ENCODE data around the gene PEAK1. TPM values are rescaled to one million over a fixed set of nuclear protein-coding genes. Genes with fewer than 3 reads are reported as not detected.

Gene PEAK1
- total and polyA plus RNA-seq, 7 donors, result 4.0 to 32.1 (median 25.3) TPM

DNA sequence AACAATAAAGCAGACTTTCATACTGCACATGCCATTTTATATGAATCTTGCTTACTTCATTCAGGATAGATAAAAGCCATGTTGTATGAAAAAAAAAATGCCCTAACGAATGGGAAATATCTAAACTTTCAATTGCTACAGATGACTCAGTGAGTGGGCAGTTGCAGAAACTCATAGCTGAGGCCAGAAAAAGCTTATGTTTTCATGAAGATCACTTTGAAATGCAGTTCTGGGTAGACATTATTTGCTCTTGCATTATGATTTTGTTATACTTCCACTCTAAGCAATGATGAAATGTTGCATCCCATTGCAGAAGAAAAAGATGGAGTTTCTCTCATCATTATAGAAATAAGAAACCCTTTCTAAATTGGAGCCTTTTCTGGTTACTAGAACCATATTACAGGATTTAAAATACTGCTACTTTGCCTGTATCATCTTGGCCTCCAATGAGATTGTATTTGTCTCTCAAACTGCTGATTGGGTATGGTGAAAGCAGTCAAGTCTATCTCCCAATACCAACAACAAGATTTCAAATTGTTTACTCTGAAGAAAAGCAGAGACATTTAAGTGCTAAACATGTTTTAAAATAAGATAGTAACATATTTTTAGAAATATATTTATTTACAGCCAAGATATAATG is 17.0 kb downstream of the PEAK1 start:
- TF ChIP-seq, protein P1, sequence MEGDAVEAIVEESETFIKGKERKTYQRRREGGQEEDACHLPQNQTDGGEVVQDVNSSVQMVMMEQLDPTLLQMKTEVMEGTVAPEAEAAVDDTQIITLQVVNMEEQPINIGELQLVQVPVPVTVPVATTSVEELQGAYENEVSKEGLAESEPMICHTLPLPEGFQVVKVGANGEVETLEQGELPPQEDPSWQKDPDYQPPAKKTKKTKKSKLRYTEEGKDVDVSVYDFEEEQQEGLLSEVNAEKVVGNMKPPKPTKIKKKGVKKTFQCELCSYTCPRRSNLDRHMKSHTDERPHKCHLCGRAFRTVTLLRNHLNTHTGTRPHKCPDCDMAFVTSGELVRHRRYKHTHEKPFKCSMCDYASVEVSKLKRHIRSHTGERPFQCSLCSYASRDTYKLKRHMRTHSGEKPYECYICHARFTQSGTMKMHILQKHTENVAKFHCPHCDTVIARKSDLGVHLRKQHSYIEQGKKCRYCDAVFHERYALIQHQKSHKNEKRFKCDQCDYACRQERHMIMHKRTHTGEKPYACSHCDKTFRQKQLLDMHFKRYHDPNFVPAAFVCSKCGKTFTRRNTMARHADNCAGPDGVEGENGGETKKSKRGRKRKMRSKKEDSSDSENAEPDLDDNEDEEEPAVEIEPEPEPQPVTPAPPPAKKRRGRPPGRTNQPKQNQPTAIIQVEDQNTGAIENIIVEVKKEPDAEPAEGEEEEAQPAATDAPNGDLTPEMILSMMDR (IDR thresholded peaks at IDR 0.05), result no peak
- intact Hi-C loops (cut with DNase I), result no loop called here
- DNase-seq (no peak), ATAC-seq (no peak)
- Histone ChIP-seq H3K4me1 (peaks cover 11% of the 10 kb centered on the region), H3K27ac (no peak overlapping the region), H3K36me3 (ENCODE audit: insufficient read depth in 1 of 2, low read depth in 1 of 2) (no peaks in the 10 kb centered on the region), H3K27me3 (ENCODE audit: insufficient read depth in 3 of 3, low read length in 2 of 3) (no peaks in the 10 kb centered on the region), H3K4me3 (no peak overlapping the region), H3K9me3 (peaks cover 27% of the 10 kb centered on the region)
- WGBS, 3 donors, result 50 to 62% (median 55%) methylated on average over 1 of the region's 1 CpG

DNA sequence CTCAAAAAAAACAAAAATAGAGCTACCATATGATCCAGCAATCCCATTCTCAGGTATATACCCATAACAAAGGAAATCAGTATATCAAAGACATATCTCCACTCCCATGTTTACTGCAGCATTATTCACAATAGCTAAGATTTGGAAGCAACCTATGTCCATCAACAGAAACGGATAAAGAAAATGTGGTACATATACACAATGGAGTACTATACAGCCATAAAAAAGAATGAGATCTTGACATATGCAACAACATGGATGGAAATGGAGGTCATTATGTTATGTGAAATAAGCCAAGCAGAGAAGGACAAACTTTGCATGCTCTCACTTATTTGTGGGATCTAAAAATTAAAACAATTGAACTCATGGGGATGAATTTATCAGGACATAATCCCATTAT is 19.6 kb downstream of the PEAK1 start:
- intact Hi-C loops (cut with DNase I), result no loop called here
- H3K36me3 ChIP-seq (ENCODE audit: insufficient read depth in 1 of 2, low read depth in 1 of 2), result no peaks in the 10 kb centered on the region
- peaks cover 34% of the 10 kb centered on the region for H3K9me3 ChIP-seq
- DNase-seq (no peak), ATAC-seq (no peak)
- peaks cover 11% of the 10 kb centered on the region for H3K4me1 ChIP-seq
- H3K4me3 ChIP-seq, result no peak overlapping the region
- no peaks in the 10 kb centered on the region for H3K27me3 ChIP-seq (ENCODE audit: insufficient read depth in 3 of 3, low read length in 2 of 3)
- TF ChIP-seq, protein P1 (IDR thresholded peaks at IDR 0.05), result no peak
- 91 to 99% (median 96%) methylated on average over 1 of the region's 1 CpG for WGBS, 3 donors
- no peak overlapping the region for H3K27ac ChIP-seq

DNA sequence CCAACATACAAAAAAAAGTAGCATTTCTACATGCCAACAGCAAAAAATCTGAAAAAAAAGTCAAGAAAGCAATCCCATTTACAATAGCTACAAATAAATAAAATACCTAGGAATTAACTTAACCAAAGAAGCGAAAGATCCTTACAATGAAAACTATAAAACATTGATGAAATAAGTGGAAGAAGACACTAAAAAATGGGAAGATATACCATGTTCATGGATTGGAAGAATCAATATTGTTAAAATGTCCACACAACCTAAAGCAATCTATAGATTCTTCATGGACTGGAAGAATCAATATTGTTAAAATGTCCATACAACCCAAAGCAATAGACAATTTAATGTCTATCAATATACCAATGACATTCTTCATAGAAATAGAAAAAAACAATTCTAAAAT is 21.0 kb downstream of the PEAK1 start:
- H3K4me3 ChIP-seq, result no peak overlapping the region
- DNase-seq (no peak), ATAC-seq (no peak)
- TF ChIP-seq, protein P1 (IDR thresholded peaks at IDR 0.05), result no peak
- H3K36me3 ChIP-seq (ENCODE audit: insufficient read depth in 1 of 2, low read depth in 1 of 2), result no peaks in the 10 kb centered on the region
- intact Hi-C loops (cut with DNase I), result no loop called here
- 95 to 100% (median 99%) methylated on average over 1 of the region's 1 CpG for WGBS, 3 donors
- H3K27ac ChIP-seq, result no peak overlapping the region
- peaks cover 4% of the 10 kb centered on the region for H3K4me1 ChIP-seq
- H3K27me3 ChIP-seq (ENCODE audit: insufficient read depth in 3 of 3, low read length in 2 of 3), result no peaks in the 10 kb centered on the region
- H3K9me3 ChIP-seq, result peaks cover 37% of the 10 kb centered on the region

DNA sequence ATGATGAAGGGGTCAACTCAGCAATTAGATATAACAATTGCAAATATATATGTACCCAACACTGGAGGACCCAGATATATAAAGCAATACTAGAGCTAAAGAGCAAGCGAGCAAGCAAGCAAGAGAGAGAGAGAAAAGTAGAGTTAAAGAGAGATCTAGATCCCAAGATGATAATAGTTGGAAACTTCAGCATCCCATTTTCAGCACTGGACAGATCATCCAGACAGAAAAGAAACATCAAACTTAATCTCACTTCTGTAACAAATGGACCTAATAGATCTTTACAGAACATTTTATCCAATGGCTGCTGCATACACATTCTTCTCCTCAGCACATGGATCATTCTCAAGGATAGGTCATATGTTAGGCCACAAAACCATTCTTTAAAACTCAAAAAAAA is 23.2 kb downstream of the PEAK1 start:
- TF ChIP-seq, protein P1 (IDR thresholded peaks at IDR 0.05), result no peak
- DNase-seq, result no peak
- H3K27ac ChIP-seq, result no peak overlapping the region
- 95 to 100% (median 100%) methylated on average over 1 of the region's 1 CpG for WGBS, 3 donors
- intact Hi-C loops (cut with DNase I), result no loop called here
- ATAC-seq, result no peak
- no peaks in the 10 kb centered on the region for H3K36me3 ChIP-seq (ENCODE audit: insufficient read depth in 1 of 2, low read depth in 1 of 2)
- H3K4me3 ChIP-seq, result no peak overlapping the region
- H3K4me1 ChIP-seq, result no peaks in the 10 kb centered on the region
- H3K27me3 ChIP-seq (ENCODE audit: insufficient read depth in 3 of 3, low read length in 2 of 3), result no peaks in the 10 kb centered on the region
- peaks cover 37% of the 10 kb centered on the region for H3K9me3 ChIP-seq
